SK-MEL-5 (cell line): ENCODE results near the gene HSD17B12. TPM values are rescaled to one million over a fixed set of nuclear protein-coding genes. Genes with fewer than 3 reads are reported as not detected.

ENCODE experiments used
- DNase-seq: peaks from one replicate; pipeline ENCODE4 v3.0.0-alpha.2; 2016; ENCODE audit warnings: low read depth, low spot score
- in situ Hi-C: cut with HindIII; loops from 2 replicates; pipeline ENCODE4 v1.10.0; 2016; ENCODE audit warnings: low sequenced_read_pairs, high pct_unique_total_duplicates, low pct_unique_long_range_greater_than_20kb
- total RNA-seq: library from RNA; depleted of rRNA; stranded (reverse); fragments of >200 nt; shearing (Covaris generic); gene quantifications from 2 replicates; pipeline ENCODE4 v1.2.3, GENCODE V29; 2014

Gene HSD17B12
- total RNA-seq, 1 experiment from 2014 or later, result 107 TPM

DNA sequence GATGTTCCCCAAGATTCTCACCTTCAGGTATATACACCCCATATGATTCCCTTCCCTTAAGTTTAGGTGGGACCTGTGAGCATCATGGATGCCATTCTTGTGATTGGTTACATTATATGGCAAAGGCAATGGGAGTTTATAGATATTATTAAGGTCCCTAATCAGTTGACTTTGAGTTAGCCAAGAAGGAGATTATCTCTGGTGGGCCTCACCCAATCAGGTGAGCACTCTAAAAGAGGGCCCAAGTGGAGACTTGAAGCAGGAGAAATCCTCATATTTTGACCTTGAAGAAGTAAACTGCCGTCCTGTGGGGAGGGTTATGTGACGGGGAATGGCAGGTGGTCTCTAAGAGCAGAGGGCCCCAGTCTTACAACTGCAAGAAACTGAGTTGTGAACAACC is 94.2 kb downstream of the HSD17B12 start:
- no peak for DNase-seq
- in situ Hi-C loops, result no loop called here

DNA sequence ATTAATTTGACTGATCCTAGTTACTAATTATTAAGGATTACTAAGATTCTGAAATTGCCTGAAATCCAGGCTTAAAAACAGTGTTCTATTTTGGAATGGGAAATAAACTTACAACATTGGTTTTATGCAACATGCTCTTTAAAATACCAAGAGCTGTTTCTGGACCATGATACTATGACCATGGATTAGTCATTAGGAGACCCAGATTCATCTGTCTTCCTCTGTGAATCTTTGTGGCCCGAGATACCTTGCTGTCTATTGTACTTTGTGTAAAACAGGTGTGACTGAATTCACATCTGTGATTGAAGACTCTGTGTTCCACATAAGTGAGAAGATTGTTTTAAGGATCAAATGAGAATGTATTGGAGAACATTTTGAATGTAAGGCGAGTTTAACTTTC is 98.8 kb downstream of the HSD17B12 start:
- DNase-seq, result no peak
- in situ Hi-C loops, result no loop called here

DNA sequence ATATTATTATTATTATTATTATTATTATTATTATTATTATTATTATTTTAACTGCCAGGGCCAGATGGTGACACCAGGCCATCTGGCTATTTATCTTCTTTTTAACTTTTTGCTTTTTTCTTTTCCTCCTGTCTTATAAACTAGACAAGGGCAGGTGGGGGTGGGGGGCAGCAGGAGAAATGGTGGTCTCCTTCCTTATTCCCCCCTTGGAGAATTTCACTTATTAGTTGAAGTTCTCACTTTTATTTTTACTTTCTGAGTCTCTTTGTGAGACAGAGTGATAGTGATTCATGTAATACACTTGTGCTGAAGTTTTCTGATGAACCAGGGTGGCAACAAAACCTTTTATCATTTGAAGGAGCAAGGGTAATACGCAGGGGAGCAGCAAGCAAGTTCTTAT is 103.8 kb downstream of the HSD17B12 start:
- in situ Hi-C loops, result no loop called here
- DNase-seq, result no peak

DNA sequence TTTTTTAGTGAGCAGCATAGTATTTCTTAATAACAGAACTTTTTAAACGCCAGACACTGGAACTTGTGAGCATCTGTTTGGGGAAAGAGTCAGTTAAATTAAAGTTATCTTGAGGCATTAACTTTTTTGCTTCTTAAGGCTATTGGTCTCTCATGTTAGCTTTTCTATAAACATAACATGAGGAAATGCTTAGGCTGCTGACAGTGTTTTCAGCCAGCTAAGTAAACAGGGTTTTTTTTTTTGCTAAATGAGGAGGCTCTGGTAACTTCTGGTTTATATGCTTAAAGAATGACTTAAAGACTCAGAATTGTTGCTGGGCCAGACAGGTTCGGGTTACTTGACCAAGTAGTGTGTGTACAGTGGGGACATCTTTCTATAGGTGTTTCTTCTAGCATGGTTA is 104.3 kb downstream of the HSD17B12 start:
- in situ Hi-C loops, result no loop called here
- no peak for DNase-seq

DNA sequence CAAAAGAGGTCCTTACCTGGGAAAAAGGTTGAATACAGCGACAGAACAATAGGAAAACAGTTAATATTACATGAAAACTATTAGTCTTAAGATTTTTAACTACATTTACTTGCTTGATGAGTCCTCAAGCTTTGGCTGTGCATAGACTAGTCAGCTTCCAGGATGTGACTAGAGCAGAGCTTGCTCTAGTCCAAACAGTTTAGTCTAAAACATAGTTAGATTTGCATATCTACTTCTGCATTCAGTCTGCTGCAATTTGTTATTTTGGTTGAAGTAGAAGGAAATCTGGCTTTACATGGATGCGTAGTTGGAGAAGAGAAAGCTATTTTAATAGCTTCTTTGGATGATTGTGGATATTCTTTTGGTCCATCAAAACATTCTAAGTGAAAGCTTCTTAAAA is 104.8 kb downstream of the HSD17B12 start:
- in situ Hi-C loops, result no loop called here
- no peak for DNase-seq

DNA sequence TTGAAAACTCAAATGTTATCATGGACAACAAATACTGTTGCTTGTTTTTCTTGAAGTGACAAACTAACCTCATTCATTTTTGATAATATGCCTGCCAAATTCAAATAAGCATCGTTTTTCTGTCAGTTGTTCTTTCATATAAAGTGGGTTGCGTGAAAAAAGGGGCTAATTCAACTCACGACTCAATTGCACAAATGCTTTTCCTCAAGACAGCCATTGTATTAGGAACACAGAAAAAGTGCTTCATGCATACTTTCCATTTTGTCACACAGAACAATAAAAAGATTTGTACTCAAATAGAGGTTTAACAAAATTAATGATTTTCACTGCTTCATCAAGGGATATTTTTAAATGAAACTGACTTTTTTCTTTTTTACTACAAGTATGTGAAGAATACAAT is 105.5 kb downstream of the HSD17B12 start:
- in situ Hi-C loops, result no loop called here
- no peak for DNase-seq

DNA sequence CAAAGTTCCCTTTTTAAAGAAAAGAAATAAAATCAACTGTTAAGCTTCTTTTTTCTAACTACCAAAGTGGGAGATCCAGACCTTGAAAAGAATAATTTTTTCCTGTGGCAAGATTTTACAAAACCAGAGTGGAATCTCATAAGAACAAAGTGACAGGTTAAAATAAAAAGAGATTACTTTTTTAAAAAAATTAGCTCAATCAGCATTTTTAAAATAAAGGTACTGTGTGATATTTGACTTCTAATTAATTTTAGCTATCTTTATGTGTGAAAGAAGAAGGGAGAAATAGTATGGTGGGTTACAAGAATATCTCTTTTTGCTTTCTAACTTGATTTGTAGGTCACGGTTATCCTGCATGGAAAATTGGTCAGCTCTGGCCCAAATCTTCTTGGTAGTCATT is 107.3 kb downstream of the HSD17B12 start:
- in situ Hi-C loops, result no loop called here
- DNase-seq, result no peak

DNA sequence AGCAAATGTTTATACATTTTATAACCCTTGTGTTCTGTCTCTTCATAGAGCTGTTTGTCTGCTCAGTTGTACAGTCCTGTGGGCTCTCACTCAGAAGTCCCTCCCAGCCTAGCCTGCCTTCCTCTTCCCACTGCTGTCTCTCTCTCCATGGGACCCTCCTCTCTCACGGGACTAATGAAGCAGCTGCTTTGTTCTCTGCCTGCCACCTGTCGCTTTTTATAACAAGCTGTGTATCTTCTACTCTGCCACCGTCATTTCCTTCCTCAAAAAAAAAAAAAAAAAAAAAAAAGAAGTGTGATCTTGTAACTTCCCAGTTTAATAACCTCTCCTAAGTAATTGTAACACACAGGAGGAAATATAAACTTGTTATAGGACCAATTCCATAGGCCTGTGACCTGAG is 107.9 kb downstream of the HSD17B12 start:
- no peak for DNase-seq
- in situ Hi-C loops, result no loop called here

DNA sequence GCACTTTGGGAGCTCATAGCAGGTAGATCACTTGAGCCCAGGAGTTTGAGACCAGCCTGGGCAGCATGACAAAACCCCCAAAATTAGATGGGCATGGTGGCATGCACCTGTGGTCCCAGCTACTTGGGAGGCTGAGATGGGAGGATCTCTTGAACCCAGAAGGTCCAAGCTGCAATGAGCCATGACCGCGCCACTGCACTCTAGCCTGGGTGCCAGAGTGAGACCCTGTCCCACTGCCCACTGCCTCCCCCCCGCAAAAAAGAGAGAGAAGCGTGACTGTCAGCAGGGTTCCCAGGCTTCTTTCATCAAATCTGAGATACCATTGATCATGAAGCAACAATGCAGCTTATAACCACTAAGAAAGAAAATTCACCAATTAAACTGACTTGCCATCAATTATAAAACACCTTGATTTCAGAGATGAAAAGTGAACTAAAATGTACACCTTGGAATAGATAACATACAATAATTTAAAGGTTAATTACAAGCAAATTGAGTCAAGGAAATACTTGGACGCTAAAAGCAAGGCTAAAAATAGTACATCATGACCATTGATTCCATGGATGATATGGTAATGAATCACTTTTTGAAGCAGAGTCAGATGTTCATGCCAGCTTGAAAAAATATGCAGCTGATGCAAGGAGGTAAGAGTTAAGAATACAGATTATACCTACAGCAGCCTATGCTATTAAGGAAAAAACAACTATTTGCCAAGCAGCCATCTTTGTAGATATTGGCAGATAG is 109.3 kb downstream of the HSD17B12 start:
- in situ Hi-C loops, result no loop called here
- no peak for DNase-seq

DNA sequence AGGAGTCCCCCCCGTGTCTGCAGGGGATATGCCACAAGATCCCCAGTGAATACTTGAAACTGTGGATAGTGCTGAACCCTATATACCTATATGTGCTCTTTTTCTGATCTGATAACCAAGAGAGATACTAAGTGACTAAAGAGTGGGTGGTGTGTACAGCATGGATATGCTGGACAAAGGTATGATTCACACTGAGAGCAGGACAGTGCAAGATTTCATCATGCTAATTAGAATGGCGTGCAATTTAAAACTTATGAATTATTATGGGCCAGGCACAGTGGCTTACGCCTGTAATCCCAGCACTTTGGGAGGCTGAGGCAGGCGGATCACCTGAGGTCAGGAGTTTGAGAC is 109.9 kb downstream of the HSD17B12 start:
- no peak for DNase-seq
- in situ Hi-C loops, result no loop called here

DNA sequence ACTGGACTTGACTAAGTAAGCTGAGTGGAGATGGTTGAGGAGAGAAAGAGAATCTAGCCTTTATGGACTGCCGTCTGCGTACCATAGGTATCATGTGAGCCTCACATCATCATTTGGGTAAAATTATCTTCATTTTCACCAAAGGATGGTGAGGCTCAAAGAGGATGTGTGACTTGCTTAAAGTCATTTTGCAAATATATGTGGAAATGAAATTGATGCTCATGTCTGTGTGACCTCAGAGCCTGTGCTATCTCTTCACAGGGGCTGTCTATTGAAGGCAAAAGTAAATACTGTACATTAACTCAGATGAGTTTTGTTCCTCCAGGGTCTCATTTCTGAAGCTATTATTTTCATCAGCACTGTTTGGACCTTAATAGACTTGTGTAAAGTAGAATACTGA is 116.8 kb downstream of the HSD17B12 start:
- DNase-seq, result no peak
- in situ Hi-C loops, result no loop called here

DNA sequence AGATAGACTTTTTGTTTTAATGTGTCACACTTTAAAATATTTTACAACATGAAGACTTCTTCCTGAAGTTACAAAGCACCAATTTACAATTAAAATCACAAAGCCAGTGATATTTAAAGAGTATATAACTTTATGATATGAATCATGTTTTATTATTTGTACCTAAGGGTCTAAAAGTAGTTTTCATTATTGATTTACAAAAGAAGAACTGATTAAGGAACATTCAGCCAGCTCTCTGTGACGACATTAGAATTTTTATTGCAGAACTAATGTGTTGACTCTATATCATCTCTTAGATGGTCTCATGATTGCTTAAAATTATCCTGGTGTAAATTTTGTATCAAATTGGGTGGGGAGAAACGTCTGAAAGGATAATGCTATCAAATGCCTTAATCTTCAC is 117.3 kb downstream of the HSD17B12 start:
- DNase-seq, result no peak
- in situ Hi-C loops, result no loop called here

DNA sequence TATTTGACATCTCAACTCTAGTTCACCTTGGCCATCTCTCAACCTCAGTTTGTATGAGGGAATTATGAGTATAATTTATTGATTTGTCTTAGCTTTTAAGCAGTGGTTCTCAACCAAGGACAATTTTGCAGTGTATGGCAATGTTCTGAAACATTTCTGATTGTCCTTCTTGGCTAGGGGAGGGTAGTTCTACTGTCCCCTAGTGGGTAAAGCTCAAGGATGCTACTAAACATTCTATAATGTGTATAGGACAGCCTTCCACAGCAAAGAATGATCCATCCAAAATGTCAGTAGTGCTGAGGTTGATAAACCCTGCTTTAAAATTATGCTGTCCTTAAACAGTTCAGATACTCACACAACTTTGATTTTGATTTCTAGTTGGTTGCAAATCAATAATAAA is 122.0 kb downstream of the HSD17B12 start:
- peak; percentile 62 for DNase-seq
- in situ Hi-C loops, result no loop called here

DNA sequence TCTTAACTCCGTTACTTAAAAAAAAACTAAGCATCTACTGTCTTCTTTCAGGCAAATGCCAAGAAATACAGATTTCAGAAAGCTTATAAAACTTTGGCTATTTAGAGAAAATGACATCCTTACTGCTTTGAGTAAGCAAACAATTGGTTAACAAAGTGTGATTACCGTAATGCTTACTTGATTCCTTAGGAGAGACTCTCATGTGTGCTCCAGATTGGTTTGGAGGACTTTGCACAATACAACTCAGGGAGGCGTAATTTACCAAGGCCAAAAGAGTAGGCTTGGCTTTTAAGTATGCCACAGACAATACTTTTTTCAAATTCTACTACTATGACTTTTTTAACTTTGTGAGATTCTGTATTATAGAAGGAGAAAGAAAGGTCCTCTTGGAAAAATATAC is 123.2 kb downstream of the HSD17B12 start:
- no peak for DNase-seq
- in situ Hi-C loops, result no loop called here

DNA sequence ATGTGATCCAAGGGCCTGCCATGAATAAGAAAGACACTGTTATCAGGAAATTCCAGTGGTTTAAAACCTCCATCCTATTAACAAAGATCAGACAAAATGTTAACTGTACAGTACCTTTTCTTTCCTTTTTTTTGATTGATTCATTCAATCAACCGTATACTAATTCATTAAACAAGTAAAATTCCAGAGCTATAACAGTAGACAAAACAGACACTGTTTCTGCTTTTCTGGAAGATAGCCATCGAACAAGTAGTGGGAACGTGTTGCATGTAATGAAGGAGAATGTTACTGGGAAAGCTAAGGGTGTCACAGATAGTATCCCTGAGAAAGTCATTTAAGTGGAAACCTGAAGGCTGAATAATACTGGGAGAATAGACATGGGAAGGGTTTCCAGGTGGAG is 126.4 kb downstream of the HSD17B12 start:
- DNase-seq, result no peak
- in situ Hi-C loops, result no loop called here

DNA sequence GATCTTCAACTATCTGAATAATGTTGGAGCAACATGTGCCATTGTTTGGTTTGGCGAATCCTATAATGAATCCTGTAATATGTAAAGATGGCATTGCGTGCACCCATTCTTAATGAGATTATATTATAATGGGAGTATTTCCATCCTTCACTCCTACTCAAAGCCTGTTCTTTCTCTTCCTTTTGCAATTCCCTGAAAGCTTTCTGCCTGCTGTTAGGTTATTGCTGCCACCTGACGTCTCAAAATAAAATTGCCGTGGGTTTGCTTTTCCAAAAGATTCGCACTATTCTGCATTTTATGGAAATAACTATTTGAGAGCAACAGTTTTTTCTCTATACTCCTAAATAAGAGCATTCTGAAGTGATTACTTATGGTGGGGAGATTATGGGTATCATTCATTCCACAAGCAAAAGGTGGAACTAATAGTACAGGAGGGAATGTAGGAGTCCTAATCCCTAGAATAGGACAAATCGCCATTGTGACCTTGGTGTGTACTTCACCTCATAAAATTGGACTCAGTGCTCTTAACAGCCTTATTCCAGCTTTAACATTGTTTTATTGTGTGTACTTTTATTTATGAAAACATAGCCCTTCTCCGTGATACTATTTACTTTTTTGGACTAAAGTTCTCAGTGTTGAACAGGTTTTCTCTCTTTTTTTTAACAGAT is 130.5 kb downstream of the HSD17B12 start:
- peak; percentile 61 for DNase-seq
- in situ Hi-C loops, result no loop called here

DNA sequence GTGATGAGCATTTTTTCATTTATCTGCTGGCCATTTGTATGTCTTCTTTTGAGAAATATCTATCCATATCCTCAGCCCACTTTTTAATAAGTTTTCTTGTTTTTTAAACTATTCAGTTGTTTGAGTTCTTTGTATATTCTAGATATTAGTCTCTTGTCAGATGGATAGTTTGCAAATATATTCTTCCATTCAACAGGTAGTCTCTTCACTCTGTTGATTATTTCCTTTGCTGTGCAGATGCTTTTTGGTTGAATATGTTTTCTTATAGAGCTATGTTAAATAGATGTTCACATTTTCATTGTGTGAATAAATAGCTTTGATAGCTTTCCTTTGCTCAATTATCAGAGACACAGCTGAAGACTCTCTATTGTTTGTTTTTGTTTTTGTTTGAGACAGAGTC is 131.9 kb downstream of the HSD17B12 start:
- in situ Hi-C loops, result no loop called here

DNA sequence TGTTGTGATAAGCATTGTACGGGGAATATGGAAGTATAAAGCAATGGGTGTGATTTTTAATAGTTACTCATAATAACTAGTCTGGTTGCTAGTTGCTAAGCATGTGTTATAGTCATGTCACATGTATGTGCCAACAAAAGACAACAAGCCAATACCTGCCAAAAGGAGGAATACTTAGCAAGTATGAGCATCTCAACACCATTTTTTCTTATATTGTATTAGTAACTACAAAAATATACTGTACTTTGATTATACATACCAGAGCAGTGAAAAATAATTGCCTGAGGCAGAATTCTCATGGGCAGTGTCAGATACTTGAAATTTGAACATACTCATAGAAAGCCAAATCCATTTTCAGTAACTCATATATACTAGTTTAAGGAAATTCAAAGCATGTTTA is 137.7 kb downstream of the HSD17B12 start:
- in situ Hi-C loops, result no loop called here

More for the DNA sequence above, 131.9 kb downstream of the HSD17B12 start:
- no peak for DNase-seq

DNA sequence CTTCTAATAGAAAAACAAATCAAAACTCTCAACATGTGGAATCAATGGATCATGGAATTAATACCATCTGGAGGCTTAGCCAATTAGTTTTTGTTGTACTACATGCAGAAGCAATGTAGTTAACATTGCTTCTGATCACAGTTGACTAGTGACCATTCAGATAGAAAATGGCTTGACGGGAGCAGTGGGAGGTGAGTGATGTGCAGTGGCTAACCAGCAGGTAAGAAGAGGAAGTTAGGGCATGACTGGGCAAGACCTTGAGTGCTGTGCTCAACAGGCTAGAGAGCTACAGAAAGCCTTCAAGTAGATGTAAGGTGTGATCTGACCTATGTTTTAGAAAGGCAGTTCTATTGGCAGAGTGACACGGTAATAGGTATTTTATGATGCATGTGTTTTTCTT is 139.4 kb downstream of the HSD17B12 start:
- in situ Hi-C loops, result no loop called here
- DNase-seq, result no peak

More for the DNA sequence above, 137.7 kb downstream of the HSD17B12 start:
- no peak for DNase-seq
